ENCODE measurements around the gene ZNF500. TPM values are rescaled to one million over a fixed set of nuclear protein-coding genes. Genes with fewer than 3 reads are reported as not detected.

ZNF500 gene
- total and polyA plus RNA-seq, 2 of the 4 experiments (the other 2 are of a cell fraction): 4.5 to 5.9 TPM

DNA sequence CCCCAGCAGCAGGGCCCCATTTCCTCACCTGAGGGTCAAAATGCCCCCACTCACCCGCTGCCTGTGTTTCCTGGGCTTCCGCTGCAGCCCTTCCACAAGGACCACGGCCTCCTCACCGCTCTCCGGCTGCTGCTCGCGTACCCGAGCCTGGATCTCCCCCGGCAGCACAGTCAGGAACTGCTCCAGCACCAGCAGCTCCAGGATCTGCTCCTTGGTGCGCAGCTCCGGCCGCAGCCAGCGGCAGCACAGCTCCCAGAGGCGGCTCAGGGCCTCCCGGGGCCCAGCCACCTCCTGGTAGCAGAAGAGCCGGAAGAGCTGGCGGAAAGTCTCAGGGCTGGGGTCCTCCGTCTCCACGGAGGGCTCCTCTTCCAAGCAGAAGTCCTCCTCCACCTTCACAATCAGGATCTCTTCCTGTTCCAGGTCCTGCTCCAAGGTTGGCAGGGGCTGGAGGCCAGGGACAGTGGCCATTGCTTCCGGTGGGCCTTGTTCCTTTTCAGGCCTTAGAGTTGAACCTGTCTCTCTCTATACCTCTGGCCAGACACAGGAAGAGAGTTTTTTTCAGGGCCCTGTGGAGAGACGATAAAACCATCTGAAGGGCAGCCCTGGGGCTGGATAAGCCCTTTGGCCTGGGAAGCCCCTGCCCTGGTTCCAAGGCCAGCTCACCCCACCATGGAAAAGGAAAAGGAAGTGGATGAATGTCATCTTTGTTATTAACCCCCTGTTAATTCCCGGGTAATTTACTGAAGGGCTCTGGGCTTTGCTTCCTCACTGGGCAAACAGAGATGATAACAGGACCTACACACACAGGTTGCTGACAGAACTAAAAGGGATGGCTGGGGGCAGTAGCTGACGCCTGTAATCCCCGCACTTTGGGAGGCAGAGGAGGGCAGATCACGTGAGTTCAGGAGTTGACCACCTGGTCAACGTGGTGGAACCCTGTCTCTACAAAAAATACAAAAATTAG lies 1.2 kb downstream of the ZNF500 start:
- Histone ChIP-seq H3K14ac (replicated peaks; ENCODE audit: low read depth, low read length) (no peak overlapping the region), H3K18ac (ENCODE audit: low read depth, low read length) (no peak overlapping the region), H3K9me3 (ENCODE audit: control insufficient read depth, insufficient read depth, low read length) (no peaks in the 10 kb centered on the region), H3K9me1 (ENCODE audit: insufficient read depth, low read length) (peaks cover 6% of the 10 kb centered on the region), H4K8ac (ENCODE audit: low read depth in 2 of 2, low read length in 2 of 2) (0 out of 4 replicates have a peak overlapping the region, but pooled peaks of 1 of the 2 experiments have one; percentile 4), H2BK5ac (ENCODE audit: low read depth, low read length, poor library complexity, severe bottlenecking) (no peak overlapping the region), H3K4me3 (ENCODE audit: insufficient read depth, low read depth, low read length) (peak overlapping the region; percentile 88), H4K91ac (ENCODE audit: insufficient read depth, low read depth, low read length) (no peak overlapping the region; the same call in 1 of the 2 replicates), H3K4me1 (ENCODE audit: control insufficient read depth, insufficient read depth, low read length) (peaks cover 7% of the 10 kb centered on the region), H3K4me2 (ENCODE audit: low read depth, low read length) (peak overlapping the region; percentile 82), H3K36me3 (ENCODE audit: control insufficient read depth, insufficient read depth, low read length) (peaks cover 31% of the 10 kb centered on the region), H3K9ac (ENCODE audit: low read depth, low read length) (peak overlapping the region; percentile 76), H4K5ac (ENCODE audit: low read depth, low read length) (no peak overlapping the region), H3K27ac (ENCODE audit: insufficient read depth, low read length) (peak overlapping the region; percentile 75; the same call in 1 of the 2 replicates), H3K27me3 (ENCODE audit: control insufficient read depth, insufficient read depth, low read length) (no peaks in the 10 kb centered on the region), H3K56ac (ENCODE audit: extremely low read depth, insufficient read depth, low read length) (no peak overlapping the region), H2BK120ac (ENCODE audit: low read depth, low read length) (no peak overlapping the region), H2AFZ (replicated peaks; ENCODE audit: low read length, poor library complexity) (no peak overlapping the region), H2BK15ac (ENCODE audit: low read depth, low read length) (no peak overlapping the region), H4K20me1 (ENCODE audit: insufficient read depth, low read length) (no peaks in the 10 kb centered on the region; the same call in 1 of the 2 replicates), H2AK9ac (replicated peaks; ENCODE audit: low read depth, low read length, poor library complexity) (peak overlapping the region; percentile 17), H2AK5ac (ENCODE audit: low read depth, low read length) (peak overlapping the region; percentile 1), H3K23ac (ENCODE audit: low read depth, low read length) (peak overlapping the region; percentile 82; the same call in 1 of the 2 replicates), H3K4ac (ENCODE audit: low read depth, low read length) (peak overlapping the region; percentile 8; the same call in 1 of the 2 replicates), H2BK20ac (ENCODE audit: low read depth, low read length) (no peak overlapping the region), H3K79me1 (ENCODE audit: low read depth in 1 of 2, low read length in 2 of 2) (peaks cover 18 to 33% of the 10 kb centered on the region in 2 experiments; a peak in 3 of 4 replicates)
- dilution Hi-C loops (cut with HindIII; ENCODE audit: low sequenced_read_pairs, unreplicated experiment) (no loop called here), intact Hi-C loops (cut with micrococcal nuclease) (loop anchor here (2.0 to 5.0 kb wide), 2 partner anchors 31 to 37 kb away; partner anchors contain the start of genes ANKS3, DNAAF8 and ROGDI), in situ Hi-C loops (cut with MboI; ENCODE audit: low sequenced_read_pairs) (loop anchor here (10.0 kb wide), 1 partner anchor 189 kb away; the partner anchor contains the start of gene SEC14L5)
- BruUV-seq (replicated peaks): no TSS peak
- TF ChIP-seq, protein P1, sequence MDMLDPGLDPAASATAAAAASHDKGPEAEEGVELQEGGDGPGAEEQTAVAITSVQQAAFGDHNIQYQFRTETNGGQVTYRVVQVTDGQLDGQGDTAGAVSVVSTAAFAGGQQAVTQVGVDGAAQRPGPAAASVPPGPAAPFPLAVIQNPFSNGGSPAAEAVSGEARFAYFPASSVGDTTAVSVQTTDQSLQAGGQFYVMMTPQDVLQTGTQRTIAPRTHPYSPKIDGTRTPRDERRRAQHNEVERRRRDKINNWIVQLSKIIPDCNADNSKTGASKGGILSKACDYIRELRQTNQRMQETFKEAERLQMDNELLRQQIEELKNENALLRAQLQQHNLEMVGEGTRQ (IDR thresholded peaks at IDR 0.05; ENCODE audit: low read depth, low read length): 0 out of 2 replicates have a peak, but pooled peaks have one; percentile 21
- TF ChIP-seq CHD1 (IDR thresholded peaks at IDR 0.05; ENCODE audit: low read depth, low read length) (no peak), NFE2L2 (IDR thresholded peaks at IDR 0.05; ENCODE audit: low read depth, low read length) (no peak), MAFK (IDR thresholded peaks at IDR 0.05; ENCODE audit: low read depth, low read length) (no peak), BHLHE40 (IDR thresholded peaks at IDR 0.05; ENCODE audit: low read depth, low read length) (peak; percentile 31; the same call in 1 of the 2 replicates)
- TF ChIP-seq, protein P2, sequence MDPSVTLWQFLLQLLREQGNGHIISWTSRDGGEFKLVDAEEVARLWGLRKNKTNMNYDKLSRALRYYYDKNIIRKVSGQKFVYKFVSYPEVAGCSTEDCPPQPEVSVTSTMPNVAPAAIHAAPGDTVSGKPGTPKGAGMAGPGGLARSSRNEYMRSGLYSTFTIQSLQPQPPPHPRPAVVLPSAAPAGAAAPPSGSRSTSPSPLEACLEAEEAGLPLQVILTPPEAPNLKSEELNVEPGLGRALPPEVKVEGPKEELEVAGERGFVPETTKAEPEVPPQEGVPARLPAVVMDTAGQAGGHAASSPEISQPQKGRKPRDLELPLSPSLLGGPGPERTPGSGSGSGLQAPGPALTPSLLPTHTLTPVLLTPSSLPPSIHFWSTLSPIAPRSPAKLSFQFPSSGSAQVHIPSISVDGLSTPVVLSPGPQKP (IDR thresholded peaks at IDR 0.05; ENCODE audit: borderline replicate concordance, low read depth, low read length): no peak
- DNase-seq (no peak), ATAC-seq (ENCODE audit: low read depth) (no peak)
- ChIA-PET POLR2A (ENCODE audit: unreplicated experiment) (interaction anchor here (0.6 kb wide), 1 partner anchor 41 kb away, joined by 3 read pairs; no protein-coding TSS in a partner anchor), CTCF (no interaction called here)
- WGBS, 2 experiments (ENCODE audit: extremely low coverage in 2 of 2, insufficient read length in 1 of 2): 94% methylated on average over 12 of the region's 26 CpGs; no CpG with 5 or more reads in 1 of the 2 experiments
